GM06990 (cell line): ENCODE results near the gene HSPBP1.

Source experiments
- DNase-seq: peaks from one replicate; pipeline ENCODE4 v3.0.0-alpha.2; 2011; ENCODE audit not compliant: insufficient read length; ENCODE audit errors: extremely low read depth
- H3K27me3 ChIP-seq: replicated peaks from 2 replicates; pipeline ENCODE4 v1.6.0; 2011; ENCODE audit warnings: low read length; ENCODE audit not compliant: control insufficient read depth, insufficient read depth
- H3K36me3 ChIP-seq: 2 replicates; pipeline ENCODE4 v1.5.1; 2011; ENCODE audit warnings: low read length; ENCODE audit not compliant: control insufficient read depth, insufficient read depth
- H3K4me3 ChIP-seq: replicated peaks from 2 replicates; pipeline ENCODE4 v1.5.1; 2011; ENCODE audit warnings: low read depth, mild to moderate bottlenecking, control low read depth, low read length
- TF ChIP-seq, protein P1 (sequence below): IDR thresholded peaks from 2 replicates; pipeline ENCODE4 v1.5.1; 2011; ENCODE audit warnings: low read length, control low read depth, mild to moderate bottlenecking, inconsistent platforms; ENCODE audit not compliant: insufficient read depth, poor library complexity, severe bottlenecking

Gene HSPBP1

DNA sequence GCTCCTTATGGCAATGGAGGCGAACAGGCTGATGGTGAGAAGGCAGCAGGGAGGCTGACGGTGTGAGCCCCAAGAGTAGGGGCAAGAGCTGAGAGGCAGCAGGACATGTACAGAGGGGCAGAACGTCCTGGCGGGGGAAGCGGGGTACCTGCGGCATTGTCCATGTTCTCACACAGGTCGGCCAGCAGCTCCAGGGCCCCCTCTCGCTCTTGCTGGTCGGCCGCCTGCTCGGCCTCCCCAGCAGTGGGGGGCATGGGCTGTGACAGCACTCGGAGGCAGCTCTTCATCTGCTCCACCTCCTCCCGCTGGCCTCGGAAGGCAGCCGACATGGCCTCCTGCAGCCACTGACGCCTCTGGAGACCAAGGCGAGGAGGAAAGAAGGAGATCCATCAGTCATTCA lies 2.4 kb downstream of the HSPBP1 start:
- Histone ChIP-seq H3K36me3 (peaks cover 2% of the 10 kb centered on the region), H3K4me3 (no peak overlapping the region), H3K27me3 (no peaks in the 10 kb centered on the region)
- TF ChIP-seq, protein P1, sequence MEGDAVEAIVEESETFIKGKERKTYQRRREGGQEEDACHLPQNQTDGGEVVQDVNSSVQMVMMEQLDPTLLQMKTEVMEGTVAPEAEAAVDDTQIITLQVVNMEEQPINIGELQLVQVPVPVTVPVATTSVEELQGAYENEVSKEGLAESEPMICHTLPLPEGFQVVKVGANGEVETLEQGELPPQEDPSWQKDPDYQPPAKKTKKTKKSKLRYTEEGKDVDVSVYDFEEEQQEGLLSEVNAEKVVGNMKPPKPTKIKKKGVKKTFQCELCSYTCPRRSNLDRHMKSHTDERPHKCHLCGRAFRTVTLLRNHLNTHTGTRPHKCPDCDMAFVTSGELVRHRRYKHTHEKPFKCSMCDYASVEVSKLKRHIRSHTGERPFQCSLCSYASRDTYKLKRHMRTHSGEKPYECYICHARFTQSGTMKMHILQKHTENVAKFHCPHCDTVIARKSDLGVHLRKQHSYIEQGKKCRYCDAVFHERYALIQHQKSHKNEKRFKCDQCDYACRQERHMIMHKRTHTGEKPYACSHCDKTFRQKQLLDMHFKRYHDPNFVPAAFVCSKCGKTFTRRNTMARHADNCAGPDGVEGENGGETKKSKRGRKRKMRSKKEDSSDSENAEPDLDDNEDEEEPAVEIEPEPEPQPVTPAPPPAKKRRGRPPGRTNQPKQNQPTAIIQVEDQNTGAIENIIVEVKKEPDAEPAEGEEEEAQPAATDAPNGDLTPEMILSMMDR: no peak
- no peak for DNase-seq

DNA sequence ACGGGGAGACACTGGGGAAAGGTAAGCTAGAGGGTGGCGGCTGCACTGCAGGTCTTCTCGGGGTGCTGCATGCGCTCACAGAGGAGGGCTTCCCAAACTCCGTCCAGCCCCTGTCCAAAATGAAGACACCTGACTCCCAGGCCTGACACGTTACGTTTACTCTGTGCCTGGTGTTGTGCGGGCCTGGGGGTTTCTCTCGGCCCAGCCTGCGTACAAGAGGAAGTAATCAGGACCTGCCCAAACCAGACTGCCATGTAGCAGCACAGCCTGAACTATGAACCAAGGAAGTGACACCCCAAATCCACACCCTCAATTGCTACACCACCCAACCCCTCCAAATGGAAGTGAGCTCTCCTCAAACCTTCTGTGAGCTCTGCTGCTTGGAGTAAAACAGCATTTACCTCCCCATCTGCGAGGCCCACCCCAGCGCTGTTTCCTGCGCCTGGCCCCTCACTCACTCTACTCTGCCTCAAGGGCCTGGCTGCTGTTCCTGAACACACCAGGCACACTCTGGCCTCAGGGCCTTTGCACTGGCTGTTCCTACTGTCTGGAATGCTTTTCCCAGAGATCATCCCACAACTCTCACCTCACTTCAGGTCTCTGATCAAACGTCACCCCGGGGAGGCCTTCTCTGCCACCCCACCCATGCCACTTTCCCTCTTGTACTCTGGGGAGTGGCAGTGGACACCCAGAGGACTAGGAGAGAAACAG lies 3.0 kb downstream of the HSPBP1 start:
- DNase-seq: peak; percentile 46
- TF ChIP-seq, protein P1: no peak
- Histone ChIP-seq H3K27me3 (no peaks in the 10 kb centered on the region), H3K36me3 (peaks cover 2% of the 10 kb centered on the region), H3K4me3 (peak overlapping the region; percentile 15; the same call in 1 of the 2 replicates)

DNA sequence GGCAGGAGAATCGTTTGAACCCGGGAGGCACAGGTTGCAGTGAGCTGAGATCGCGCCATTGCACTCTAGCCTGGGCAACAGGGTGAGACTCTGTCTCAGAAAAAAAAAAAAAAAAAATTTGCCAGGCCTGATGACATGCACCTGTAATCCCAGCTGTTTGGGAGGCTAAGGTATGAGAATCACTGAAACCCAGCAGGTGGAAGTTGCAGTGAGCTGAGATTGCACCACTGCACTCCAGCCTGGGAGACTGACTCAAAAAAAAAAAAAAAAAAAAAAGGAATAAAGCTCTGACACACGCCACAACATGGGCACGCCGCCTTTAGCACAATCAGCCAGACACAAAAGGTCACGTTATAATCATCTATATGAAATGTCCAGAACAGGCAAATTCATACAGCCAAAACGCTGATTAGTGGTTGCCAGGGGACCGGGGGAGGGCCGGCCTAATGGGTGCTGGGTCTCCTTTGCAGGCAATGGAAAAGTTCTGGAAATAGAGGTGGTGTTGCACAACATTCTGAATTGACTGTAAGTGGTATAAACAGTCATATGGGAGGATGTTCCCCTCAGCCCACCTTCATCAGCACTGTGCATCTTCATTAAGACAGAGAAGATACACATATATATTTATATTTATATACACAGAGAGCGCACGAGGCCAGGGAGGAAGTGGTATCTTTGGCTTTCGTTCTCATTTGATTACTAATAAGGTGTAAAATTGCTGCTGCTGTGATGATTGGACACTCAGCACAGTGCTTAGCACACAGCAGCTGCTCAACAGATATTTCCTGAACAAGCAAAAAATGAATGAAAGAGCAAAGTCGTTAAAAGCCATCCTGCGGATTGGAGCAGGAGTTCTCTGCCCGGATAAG lies 3.8 kb downstream of the HSPBP1 start:
- TF ChIP-seq, protein P1: no peak
- peak; percentile 42 for DNase-seq
- peaks cover 2% of the 10 kb centered on the region for H3K36me3 ChIP-seq
- peak overlapping the region; percentile 15; the same call in 1 of the 2 replicates for H3K4me3 ChIP-seq
- no peaks in the 10 kb centered on the region for H3K27me3 ChIP-seq

DNA sequence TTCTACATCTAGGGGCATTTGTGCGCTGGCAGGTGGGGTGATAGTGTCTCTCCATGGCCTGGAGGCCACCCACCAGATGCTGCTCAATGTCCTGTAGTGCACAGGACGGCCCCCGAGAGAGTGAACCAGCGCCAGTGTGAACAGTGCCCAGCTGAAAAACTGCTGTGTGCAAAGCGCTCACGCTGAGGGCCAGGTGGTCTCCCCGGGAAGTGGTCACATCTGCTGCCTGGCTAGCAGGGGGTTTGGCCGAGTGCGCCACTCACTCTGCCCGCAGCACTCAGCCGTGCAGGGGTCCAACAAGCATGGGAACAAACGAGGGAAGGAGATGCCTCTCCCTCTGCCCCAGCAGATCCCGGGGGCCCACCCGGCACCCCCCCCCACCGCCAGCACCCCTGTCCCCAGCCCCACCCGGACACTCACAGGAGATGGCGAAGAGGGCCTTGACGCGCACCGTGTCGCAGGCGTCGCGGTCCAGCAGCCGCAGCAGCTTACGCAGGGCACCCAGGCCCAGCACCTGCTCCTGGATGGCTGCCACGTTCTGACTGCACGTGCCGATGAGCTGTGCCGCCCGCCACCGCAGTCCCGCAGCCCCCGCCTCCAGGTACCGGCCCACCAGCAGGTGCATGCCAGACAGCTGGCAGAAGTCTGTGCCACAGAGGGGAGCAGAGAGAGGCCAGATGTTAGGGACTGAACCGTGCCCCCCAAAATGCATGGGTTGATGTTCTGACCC lies 5.8 kb downstream of the HSPBP1 start:
- no peak overlapping the region for H3K4me3 ChIP-seq
- DNase-seq: no peak
- peaks cover 2% of the 10 kb centered on the region for H3K36me3 ChIP-seq
- no peaks in the 10 kb centered on the region for H3K27me3 ChIP-seq
- TF ChIP-seq, protein P1: no peak

DNA sequence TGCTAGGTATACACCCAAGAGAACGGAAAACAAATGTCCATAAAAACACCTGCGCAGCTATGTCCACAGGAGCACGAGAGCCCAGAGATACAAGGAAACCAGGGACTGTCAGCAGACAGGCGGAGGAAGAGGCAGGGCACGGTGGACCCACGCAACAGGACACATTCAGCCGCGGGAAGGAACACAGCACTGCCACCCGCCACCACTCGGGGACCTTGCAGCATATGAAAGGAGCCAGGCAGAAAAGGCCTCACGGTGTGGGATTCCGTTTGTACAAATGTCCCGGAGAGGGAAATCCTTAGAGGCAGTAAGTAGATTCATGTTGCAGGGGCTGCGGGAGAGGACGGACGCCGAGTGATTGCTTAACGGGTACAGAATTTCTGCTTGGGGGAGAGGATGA lies 7.8 kb downstream of the HSPBP1 start:
- TF ChIP-seq, protein P1: no peak
- no peak overlapping the region for H3K4me3 ChIP-seq
- no peak for DNase-seq
- H3K36me3 ChIP-seq: peaks cover 2% of the 10 kb centered on the region
- no peaks in the 10 kb centered on the region for H3K27me3 ChIP-seq
